ENCODE data around the gene VASH2. TPM values are rescaled to one million over a fixed set of nuclear protein-coding genes. Genes with fewer than 3 reads are reported as not detected.
"Not testable (repeated sequence)": the region's sequence is repeated elsewhere in the genome, so short reads cannot be mapped to it uniquely, and the experiment has no call there.

Gene VASH2
- total RNA-seq, 3 donors from 2014 or later = 2.3 to 4.0 (median 2.9) TPM

- Histone ChIP-seq H3K27me3 (no peaks in the 10 kb centered on the region), H3K4me1 (no peaks in the 10 kb centered on the region), H3K27ac (no peak overlapping the region), H3K9me3 (no peaks in the 10 kb centered on the region), H3K36me3 (no peaks in the 10 kb centered on the region), H3K4me3 (no peak overlapping the region)
- no peak for DNase-seq (ENCODE audit: low spot score in 2 of 2)
- no peak for TF ChIP-seq CTCF (IDR thresholded peaks at IDR 0.05)
- TF ChIP-seq POLR2AphosphoS5 (IDR thresholded peaks at IDR 0.05) = no peak
- TF ChIP-seq POLR2A (IDR thresholded peaks at IDR 0.05) = no peak
- intact Hi-C loops (cut with DNase I; ENCODE audit: low total_unique reads) = no loop called here
Measured at GRCh38 chr1:212958175-212958574, 7.8 kb downstream of the VASH2 start.

- TF ChIP-seq CTCF (IDR thresholded peaks at IDR 0.05) = no peak
- no peak for TF ChIP-seq POLR2A (IDR thresholded peaks at IDR 0.05)
- TF ChIP-seq POLR2AphosphoS5 (IDR thresholded peaks at IDR 0.05) = no peak
- Histone ChIP-seq H3K27me3 (no peaks in the 10 kb centered on the region), H3K9me3 (no peaks in the 10 kb centered on the region), H3K36me3 (no peaks in the 10 kb centered on the region), H3K27ac (no peak overlapping the region), H3K4me3 (no peak overlapping the region), H3K4me1 (no peaks in the 10 kb centered on the region)
- intact Hi-C loops (cut with DNase I; ENCODE audit: low total_unique reads) = no loop called here
- DNase-seq (ENCODE audit: low spot score in 2 of 2) = no peak
Measured at GRCh38 chr1:212959266-212960220, 9.2 kb downstream of the VASH2 start.

GRCh38 chr1:212960932-212961331, 10.6 kb downstream of the VASH2 start:
- intact Hi-C loops (cut with DNase I; ENCODE audit: low total_unique reads) = no loop called here
- no peak for DNase-seq (ENCODE audit: low spot score in 2 of 2)
- H3K27ac ChIP-seq = no peak overlapping the region
- no peak for TF ChIP-seq POLR2A (IDR thresholded peaks at IDR 0.05)
- H3K27me3 ChIP-seq = no peaks in the 10 kb centered on the region
- no peaks in the 10 kb centered on the region for H3K36me3 ChIP-seq
- no peaks in the 10 kb centered on the region for H3K4me1 ChIP-seq
- H3K4me3 ChIP-seq = no peak overlapping the region
- H3K9me3 ChIP-seq = no peaks in the 10 kb centered on the region

GRCh38 chr1:212962509-212962908, 12.2 kb downstream of the VASH2 start:
- Histone ChIP-seq H3K4me1 (no peaks in the 10 kb centered on the region), H3K27ac (no peak overlapping the region), H3K9me3 (no peaks in the 10 kb centered on the region), H3K36me3 (no peaks in the 10 kb centered on the region), H3K27me3 (no peaks in the 10 kb centered on the region), H3K4me3 (no peak overlapping the region)
- intact Hi-C loops (cut with DNase I; ENCODE audit: low total_unique reads) = no loop called here
- no peak for DNase-seq (ENCODE audit: low spot score in 2 of 2)
- TF ChIP-seq POLR2A (IDR thresholded peaks at IDR 0.05) (no peak), POLR2AphosphoS5 (IDR thresholded peaks at IDR 0.05) (no peak), CTCF (IDR thresholded peaks at IDR 0.05) (no peak)

- intact Hi-C loops (cut with DNase I; ENCODE audit: low total_unique reads) = no loop called here
- no peaks in the 10 kb centered on the region for H3K9me3 ChIP-seq
- H3K27me3 ChIP-seq = no peaks in the 10 kb centered on the region
- H3K27ac ChIP-seq = no peak overlapping the region
- no peak overlapping the region for H3K4me3 ChIP-seq
- DNase-seq (ENCODE audit: low spot score in 2 of 2) = no peak
- H3K4me1 ChIP-seq = no peaks in the 10 kb centered on the region
- no peaks in the 10 kb centered on the region for H3K36me3 ChIP-seq
- no peak for TF ChIP-seq POLR2AphosphoS5 (IDR thresholded peaks at IDR 0.05)
- TF ChIP-seq POLR2A (IDR thresholded peaks at IDR 0.05) = no peak
- no peak for TF ChIP-seq CTCF (IDR thresholded peaks at IDR 0.05)
Measured at GRCh38 chr1:212964102-212964501, 13.8 kb downstream of the VASH2 start.

- H3K36me3 ChIP-seq; DNase-seq (ENCODE audit: low spot score in 2 of 2); H3K27ac ChIP-seq; H3K4me1 ChIP-seq; H3K27me3 ChIP-seq; intact Hi-C loops (cut with DNase I; ENCODE audit: low total_unique reads); H3K4me3 ChIP-seq; H3K9me3 ChIP-seq: not testable (repeated sequence)
Measured at GRCh38 chr1:212964993-212965392, 14.7 kb downstream of the VASH2 start.

Data from breast epithelium (tissue), 4 donors.